Esophagus squamous epithelium (tissue), 5 donors: ENCODE results near the gene CELA2B. TPM values are rescaled to one million over a fixed set of nuclear protein-coding genes. Genes with fewer than 3 reads are reported as not detected.
"Not testable (repeated sequence)": the region's sequence is repeated elsewhere in the genome, so short reads cannot be mapped to it uniquely, and the experiment has no call there.

Source experiments
- DNase-seq: peaks from one replicate; lab custom pipeline; 2025; lab: John Stamatoyannopoulos, UW
- H3K27ac ChIP-seq, 4 donors: fragments of 200-600 bp; sonication (generic); one replicate each; pipeline ENCODE4 v1.5.1; 2016 to 2019; ENCODE audit warnings: mild to moderate bottlenecking in 1 of 4
- H3K27me3 ChIP-seq, 4 donors: fragments of 200-600 bp; sonication (generic); 1 replicate in 3 of 4; 2 replicates in 1 of 4; pipeline versions ENCODE4 v1.5.1 to v1.6.0; 2017 to 2021; ENCODE audit warnings: antibody characterized with exemption in 1 of 4
- H3K36me3 ChIP-seq, 3 donors: fragments of 200-600 bp; sonication (generic); one replicate each; pipeline ENCODE4 v1.5.1; 2016 to 2019
- H3K4me1 ChIP-seq, 3 donors: fragments of 200-600 bp; sonication (generic); one replicate each; pipeline ENCODE4 v1.5.1; 2017 to 2019
- H3K4me3 ChIP-seq, 4 donors: fragments of 200-600 bp; sonication (generic); 1 replicate in 3 of 4; 2 replicates in 1 of 4; pipeline ENCODE4 v1.5.1; 2016 to 2019; ENCODE audit warnings: mild to moderate bottlenecking in 2 of 4, moderate library complexity in 1 of 4
- H3K9me3 ChIP-seq, 3 donors: fragments of 200-600 bp; sonication (generic); one replicate each; pipeline ENCODE4 v1.5.1; 2016 to 2019
- POLR2A ChIP-seq, 4 donors: fragments of 450-650 bp; IDR thresholded peaks; one replicate each; pipeline ENCODE4 v1.6.1; 2017; ENCODE audit warnings: antibody characterized with exemption in 4 of 4, mild to moderate bottlenecking in 4 of 4, moderate library complexity in 3 of 4
- WGBS, 2 donors: methylation state at CpG; one replicate each; pipeline ENCODE4 v1.1.5; 2018; 5-methylcytosine and 5-hydroxymethylcytosine counted together
- intact Hi-C: fragments of 100-400 bp; cut with DNase I; formaldehyde crosslinking; loops from one replicate; pipeline ENCODE4 v1.15.0; 2022
- total RNA-seq, 4 donors: library from RNA; depleted of rRNA; stranded (reverse); fragments of >200 nt; gene quantifications; one replicate each; pipeline ENCODE4 v1.1.0, GENCODE V29; 2016
- TF ChIP-seq, protein P1 (sequence below), 6 experiments: fragments of 450-650 bp in 4 of 6; fragments of 200-600 bp in 2 of 6; sonication (generic) in 2 of 6; IDR thresholded peaks; one replicate each; pipeline ENCODE4 v1.5.1; 2016 to 2019; ENCODE audit warnings: antibody characterized with exemption in 6 of 6, mild to moderate bottlenecking in 4 of 6, moderate library complexity in 4 of 6
- donor health status: DM: yes; HTN: yes; CAD: no.

Gene CELA2B
- total RNA-seq, 4 donors from 2014 or later = not detected

DNA sequence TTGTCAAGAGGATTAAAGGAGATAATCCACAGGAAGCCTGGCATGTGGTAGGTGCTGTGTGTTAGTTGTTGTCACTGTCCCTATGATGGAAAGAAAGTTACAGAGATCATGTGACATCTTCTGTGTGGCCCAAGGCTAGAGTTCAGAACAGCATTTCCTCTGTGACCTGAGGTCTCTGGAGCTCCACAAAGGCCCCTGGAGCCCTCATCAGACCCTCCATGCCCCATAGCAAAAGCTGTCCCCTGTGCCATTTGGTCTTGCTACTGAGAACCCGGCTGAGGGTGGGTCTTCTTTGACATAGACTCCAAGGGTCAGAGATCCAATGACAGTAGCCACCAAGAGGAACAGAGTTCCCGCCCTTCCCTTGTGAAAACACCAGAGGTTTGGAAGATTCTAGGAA, 8.1 kb downstream of the CELA2B start:
- H3K27me3 ChIP-seq = no peaks in the 10 kb centered on the region
- DNase-seq = no peak
- H3K9me3 ChIP-seq = no peaks in the 10 kb centered on the region
- WGBS, 2 donors = 91% methylated on average over 1 to 2 of the region's 2 CpGs
- peaks cover 0 to 13% (median 8%) of the 10 kb centered on the region in 3 donors for H3K4me1 ChIP-seq
- H3K27ac ChIP-seq = no peak overlapping the region
- no peak for TF ChIP-seq POLR2A (IDR thresholded peaks at IDR 0.05)
- TF ChIP-seq, protein P1, sequence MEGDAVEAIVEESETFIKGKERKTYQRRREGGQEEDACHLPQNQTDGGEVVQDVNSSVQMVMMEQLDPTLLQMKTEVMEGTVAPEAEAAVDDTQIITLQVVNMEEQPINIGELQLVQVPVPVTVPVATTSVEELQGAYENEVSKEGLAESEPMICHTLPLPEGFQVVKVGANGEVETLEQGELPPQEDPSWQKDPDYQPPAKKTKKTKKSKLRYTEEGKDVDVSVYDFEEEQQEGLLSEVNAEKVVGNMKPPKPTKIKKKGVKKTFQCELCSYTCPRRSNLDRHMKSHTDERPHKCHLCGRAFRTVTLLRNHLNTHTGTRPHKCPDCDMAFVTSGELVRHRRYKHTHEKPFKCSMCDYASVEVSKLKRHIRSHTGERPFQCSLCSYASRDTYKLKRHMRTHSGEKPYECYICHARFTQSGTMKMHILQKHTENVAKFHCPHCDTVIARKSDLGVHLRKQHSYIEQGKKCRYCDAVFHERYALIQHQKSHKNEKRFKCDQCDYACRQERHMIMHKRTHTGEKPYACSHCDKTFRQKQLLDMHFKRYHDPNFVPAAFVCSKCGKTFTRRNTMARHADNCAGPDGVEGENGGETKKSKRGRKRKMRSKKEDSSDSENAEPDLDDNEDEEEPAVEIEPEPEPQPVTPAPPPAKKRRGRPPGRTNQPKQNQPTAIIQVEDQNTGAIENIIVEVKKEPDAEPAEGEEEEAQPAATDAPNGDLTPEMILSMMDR (IDR thresholded peaks at IDR 0.05) = no peak
- peaks cover 0 to 8% (median 0%) of the 10 kb centered on the region in 3 donors for H3K36me3 ChIP-seq
- intact Hi-C loops = no loop called here
- no peak overlapping the region for H3K4me3 ChIP-seq

DNA sequence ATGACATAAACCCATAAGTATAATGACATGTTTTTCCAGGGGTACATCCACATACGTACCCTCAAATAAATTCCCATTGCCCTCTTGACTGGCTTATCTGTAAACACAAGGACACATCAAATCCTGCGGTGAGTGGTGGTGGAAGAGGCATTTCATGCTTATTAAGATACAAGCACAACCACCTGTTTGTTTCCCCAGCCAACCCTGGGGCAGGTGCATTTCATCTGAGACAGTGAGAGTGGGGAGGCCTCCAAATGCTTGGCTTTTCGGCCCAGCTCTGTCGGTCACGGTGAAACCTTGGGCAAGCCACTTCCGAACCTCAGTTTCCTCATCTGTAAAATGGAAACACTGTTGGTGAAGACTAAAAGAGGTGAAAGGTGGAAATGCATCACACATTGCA, 8.5 kb downstream of the CELA2B start:
- H3K27ac ChIP-seq, H3K27me3 ChIP-seq, H3K9me3 ChIP-seq, DNase-seq, H3K36me3 ChIP-seq, intact Hi-C loops, H3K4me3 ChIP-seq: not testable (repeated sequence)
- WGBS, 2 donors = 95 to 99% methylated on average over 5 to 6 of the region's 6 CpGs
- peaks cover 0 to 13% (median 8%) of the 10 kb centered on the region in 3 donors for H3K4me1 ChIP-seq

DNA sequence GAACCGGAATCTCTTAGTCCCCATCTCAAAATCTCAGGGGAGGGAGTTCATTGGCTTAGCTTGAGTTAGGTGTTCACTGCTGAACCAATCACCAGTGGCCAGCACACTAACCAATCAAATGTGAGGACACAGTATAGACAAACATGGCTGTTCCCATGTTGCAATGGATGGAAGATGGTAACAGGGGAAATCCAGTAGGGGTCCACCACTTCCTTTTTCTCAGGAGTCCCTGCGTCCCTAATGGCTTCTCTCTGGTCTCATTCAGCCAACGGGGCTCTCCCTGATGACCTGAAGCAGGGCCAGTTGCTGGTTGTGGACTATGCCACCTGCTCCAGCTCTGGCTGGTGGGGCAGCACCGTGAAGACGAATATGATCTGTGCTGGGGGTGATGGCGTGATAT, 9.7 kb downstream of the CELA2B start:
- WGBS, 2 donors = 76 to 95% methylated on average over 3 to 6 of the region's 6 CpGs
- Histone ChIP-seq H3K4me1 (peaks cover 0 to 13% (median 8%) of the 10 kb centered on the region in 3 donors), H3K27ac (no peak overlapping the region), H3K36me3 (peaks cover 0 to 13% (median 0%) of the 10 kb centered on the region in 3 donors), H3K9me3 (no peaks in the 10 kb centered on the region), H3K4me3 (no peak overlapping the region), H3K27me3 (no peaks in the 10 kb centered on the region)
- no peak for DNase-seq
- TF ChIP-seq, protein P1 (IDR thresholded peaks at IDR 0.05) = no peak
- no peak for TF ChIP-seq POLR2A (IDR thresholded peaks at IDR 0.05)
- intact Hi-C loops = no loop called here

DNA sequence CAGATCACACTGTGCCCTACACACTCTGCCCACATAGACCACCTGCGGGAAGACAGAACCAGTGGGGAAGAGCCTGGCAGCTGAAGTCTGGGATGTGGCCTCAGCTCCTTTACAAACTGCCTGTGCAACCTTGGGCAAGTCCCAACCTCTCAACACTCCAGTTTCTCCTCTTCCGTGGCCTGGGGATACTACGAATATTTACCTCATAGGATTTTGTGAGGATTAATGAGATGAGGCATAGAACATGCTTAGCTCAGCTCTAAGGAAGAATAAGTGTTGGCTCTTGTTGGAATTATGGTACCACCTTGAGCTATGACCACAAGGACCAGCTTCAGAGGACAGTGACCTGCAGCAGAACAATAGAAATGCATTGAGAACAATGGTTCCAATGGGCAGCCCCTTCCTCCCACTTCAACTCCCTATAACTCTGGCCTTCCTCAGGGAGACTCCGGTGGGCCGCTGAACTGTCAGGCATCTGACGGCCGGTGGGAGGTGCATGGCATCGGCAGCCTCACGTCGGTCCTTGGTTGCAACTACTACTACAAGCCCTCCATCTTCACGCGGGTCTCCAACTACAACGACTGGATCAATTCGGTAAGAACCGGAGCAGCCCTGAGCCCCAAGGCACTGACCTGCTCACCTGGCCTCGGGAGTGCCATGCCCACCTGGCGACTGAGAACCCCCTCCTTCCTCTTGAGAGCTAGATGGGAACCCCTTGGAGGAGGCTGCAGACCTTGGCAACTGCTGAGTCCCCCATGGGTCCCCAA, 11.1 kb downstream of the CELA2B start:
- Histone ChIP-seq H3K36me3 (peaks cover 0 to 21% (median 0%) of the 10 kb centered on the region in 3 donors), H3K4me1 (peaks cover 0 to 13% (median 8%) of the 10 kb centered on the region in 3 donors)
- H3K27ac ChIP-seq, H3K27me3 ChIP-seq, intact Hi-C loops, H3K4me3 ChIP-seq, H3K9me3 ChIP-seq, DNase-seq: not testable (repeated sequence)
- WGBS, 2 donors = 69 to 75% methylated on average over 7 to 17 of the region's 17 CpGs

DNA sequence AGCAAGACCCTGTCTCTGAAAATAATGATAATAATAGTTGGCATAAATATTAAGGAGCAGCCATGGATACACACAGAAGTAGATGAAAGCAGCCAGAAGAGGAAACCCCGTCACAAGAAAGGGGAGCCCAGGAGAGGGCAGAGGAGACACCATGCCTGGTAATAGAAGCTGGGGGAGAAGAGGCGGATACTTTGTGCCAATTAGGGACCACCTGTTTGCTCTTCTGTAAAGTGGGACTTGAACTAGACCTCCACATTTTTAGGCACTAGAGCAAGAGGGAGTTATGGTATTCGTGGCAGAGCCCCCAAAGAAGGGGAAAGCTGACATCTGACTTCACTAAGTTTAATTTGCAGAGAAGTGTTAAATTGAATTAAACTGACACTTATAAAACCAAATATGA, 12.5 kb downstream of the CELA2B start:
- WGBS, 2 donors = 90 to 92% methylated on average over 3 of the region's 3 CpGs
- DNase-seq = no peak
- Histone ChIP-seq H3K27me3 (no peaks in the 10 kb centered on the region), H3K4me1 (peaks cover 0 to 8% (median 8%) of the 10 kb centered on the region in 3 donors), H3K4me3 (no peak overlapping the region), H3K36me3 (peaks cover 0 to 34% (median 3%) of the 10 kb centered on the region in 3 donors), H3K27ac (no peak overlapping the region), H3K9me3 (no peaks in the 10 kb centered on the region)
- intact Hi-C loops = no loop called here
- TF ChIP-seq, protein P1 (IDR thresholded peaks at IDR 0.05) = no peak
- TF ChIP-seq POLR2A (IDR thresholded peaks at IDR 0.05) = no peak

DNA sequence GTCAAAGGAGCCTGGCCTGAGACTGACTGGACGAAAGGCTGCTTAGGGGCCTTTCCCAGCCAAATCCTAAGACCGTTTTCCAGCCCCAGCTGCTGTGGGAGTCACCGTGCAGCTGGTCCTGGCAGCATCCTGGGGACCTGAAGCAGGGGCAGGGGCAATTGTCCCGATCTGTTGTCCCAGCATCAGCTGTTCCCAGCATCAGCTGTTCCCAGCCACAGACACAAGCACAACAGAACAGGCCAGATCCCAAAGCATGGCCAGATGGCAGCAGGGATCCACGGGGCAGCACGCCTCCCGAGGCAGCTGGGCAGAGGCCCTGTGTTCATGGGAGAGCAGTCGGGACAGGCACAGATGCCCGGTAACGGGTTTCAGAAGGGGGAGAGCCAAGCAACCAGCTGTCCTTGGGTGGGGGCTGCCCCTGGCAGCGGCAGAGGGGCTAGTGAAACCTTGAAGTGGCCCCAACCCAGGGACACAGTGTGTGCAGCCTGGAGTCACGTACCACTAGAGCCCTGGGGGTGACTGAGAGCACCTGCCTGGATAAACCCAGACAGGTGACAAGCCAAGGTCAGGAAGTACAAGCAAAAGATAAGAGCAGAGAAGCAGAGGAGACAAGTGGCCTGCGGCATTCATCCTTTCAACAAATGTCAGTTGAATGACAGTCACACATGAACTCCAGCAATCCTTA, 13.3 kb downstream of the CELA2B start:
- intact Hi-C loops = no loop called here
- Histone ChIP-seq H3K27ac (no peak overlapping the region), H3K4me3 (no peak overlapping the region), H3K4me1 (peaks cover 0 to 8% (median 6%) of the 10 kb centered on the region in 3 donors), H3K36me3 (peaks cover 0 to 43% (median 10%) of the 10 kb centered on the region in 3 donors), H3K9me3 (no peaks in the 10 kb centered on the region), H3K27me3 (no peaks in the 10 kb centered on the region)
- TF ChIP-seq, protein P1 (IDR thresholded peaks at IDR 0.05) = no peak
- no peak for TF ChIP-seq POLR2A (IDR thresholded peaks at IDR 0.05)
- WGBS, 2 donors = 77 to 86% methylated on average over 6 to 11 of the region's 13 CpGs
- DNase-seq = no peak

DNA sequence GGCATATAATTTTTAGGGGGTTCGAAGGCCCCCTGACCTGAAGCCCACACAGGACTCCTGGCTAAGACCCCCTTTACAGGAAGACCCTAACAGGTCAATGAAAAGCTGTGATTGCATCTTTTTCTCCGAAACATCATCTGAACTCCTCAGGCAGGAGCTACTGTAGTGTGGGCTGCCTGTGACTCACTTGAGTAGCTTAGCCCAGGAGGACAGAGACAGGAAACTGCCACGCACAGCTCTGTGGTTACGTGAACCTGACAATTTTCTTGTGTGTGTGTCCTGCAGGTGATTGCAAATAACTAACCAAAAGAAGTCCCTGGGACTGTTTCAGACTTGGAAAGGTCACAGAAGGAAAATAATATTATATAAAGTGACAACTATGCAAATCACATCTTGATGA, 15.1 kb downstream of the CELA2B start:
- intact Hi-C loops, DNase-seq, H3K4me1 ChIP-seq, H3K27me3 ChIP-seq, H3K4me3 ChIP-seq, H3K9me3 ChIP-seq, H3K27ac ChIP-seq: not testable (repeated sequence)
- peaks cover 0 to 59% (median 18%) of the 10 kb centered on the region in 3 donors for H3K36me3 ChIP-seq
- 80 to 82% methylated on average over 3 to 4 of the region's 4 CpGs for WGBS, 2 donors
